ENCODE data around the gene CROCC. TPM values are rescaled to one million over a fixed set of nuclear protein-coding genes. Genes with fewer than 3 reads are reported as not detected.

CROCC gene
- polyA plus RNA-seq, 1 donor from 2014 or later = 3.9 TPM

GRCh38 chr1:17004466-17005364 is 83.0 kb downstream of the CROCC start:
- no peak overlapping the region for H3K27ac Mint-ChIP-seq
- peaks cover 0 to 5% (median 0%) of the 10 kb centered on the region in 3 donors for H3K4me1 Mint-ChIP-seq
- no peaks in the 10 kb centered on the region for H3K27me3 Mint-ChIP-seq
- H3K36me3 Mint-ChIP-seq = peaks cover 6% of the 10 kb centered on the region
- no peaks in the 10 kb centered on the region for H3K9me3 Mint-ChIP-seq
- peak overlapping the region in 1 of 4 donors; percentile 74 for H3K4me3 Mint-ChIP-seq

- no peaks in the 10 kb centered on the region for H3K27me3 Mint-ChIP-seq
- no peak overlapping the region for H3K27ac Mint-ChIP-seq
- H3K36me3 Mint-ChIP-seq = peaks cover 5% of the 10 kb centered on the region
- H3K4me3 Mint-ChIP-seq = no peak overlapping the region
- H3K4me1 Mint-ChIP-seq = peaks cover 0 to 9% (median 4%) of the 10 kb centered on the region in 3 donors
- no peaks in the 10 kb centered on the region for H3K9me3 Mint-ChIP-seq
These were observed 83.6 kb downstream of the CROCC start for GRCh38 chr1:17005365-17005740.

GRCh38 chr1:17007121-17007520 is 85.4 kb downstream of the CROCC start:
- no peaks in the 10 kb centered on the region for H3K27me3 Mint-ChIP-seq
- H3K36me3 Mint-ChIP-seq = peaks cover 4% of the 10 kb centered on the region
- no peaks in the 10 kb centered on the region for H3K9me3 Mint-ChIP-seq
- no peak overlapping the region for H3K4me3 Mint-ChIP-seq
- no peak overlapping the region for H3K27ac Mint-ChIP-seq
- H3K4me1 Mint-ChIP-seq = peaks cover 4 to 17% (median 13%) of the 10 kb centered on the region in 3 donors

- Mint-ChIP-seq H3K27ac (peak overlapping the region in 1 of 3 donors; percentile 57), H3K27me3 (no peaks in the 10 kb centered on the region), H3K9me3 (no peaks in the 10 kb centered on the region), H3K4me1 (peaks cover 4 to 17% (median 13%) of the 10 kb centered on the region in 3 donors), H3K4me3 (no peak overlapping the region), H3K36me3 (peaks cover 4% of the 10 kb centered on the region)
These were observed 86.6 kb downstream of the CROCC start for GRCh38 chr1:17008208-17008855.

GRCh38 chr1:17009706-17010105 is 88.0 kb downstream of the CROCC start:
- Mint-ChIP-seq H3K27ac (peak overlapping the region in 1 of 3 donors; percentile 48), H3K9me3 (no peaks in the 10 kb centered on the region), H3K4me3 (peak overlapping the region in 3 of 4 donors; percentile 41 to 90 (median 61)), H3K36me3 (peaks cover 1% of the 10 kb centered on the region), H3K27me3 (no peaks in the 10 kb centered on the region), H3K4me1 (peaks cover 8 to 21% (median 17%) of the 10 kb centered on the region in 3 donors)

GRCh38 chr1:17011092-17011438 is 89.3 kb downstream of the CROCC start:
- peak overlapping the region; percentile 81 to 92 (median 89) for H3K4me3 Mint-ChIP-seq
- no peaks in the 10 kb centered on the region for H3K27me3 Mint-ChIP-seq
- peaks cover 1% of the 10 kb centered on the region for H3K36me3 Mint-ChIP-seq
- no peaks in the 10 kb centered on the region for H3K9me3 Mint-ChIP-seq
- H3K4me1 Mint-ChIP-seq = peaks cover 8 to 21% (median 17%) of the 10 kb centered on the region in 3 donors
- peak overlapping the region in 1 of 3 donors; percentile 9 for H3K27ac Mint-ChIP-seq

- Mint-ChIP-seq H3K27me3 (no peaks in the 10 kb centered on the region), H3K36me3 (peaks cover 1% of the 10 kb centered on the region), H3K27ac (peak within 1 kb of the TSS in 2 of 3 donors; percentile 59 to 83), H3K4me1 (peaks cover 8 to 21% (median 17%) of the 10 kb centered on the region in 3 donors), H3K4me3 (peak within 1 kb of the TSS; percentile 81 to 97 (median 92)), H3K9me3 (no peaks in the 10 kb centered on the region)
These were observed 89.9 kb downstream of the CROCC start, which contains the start of gene ATP13A2 for GRCh38 chr1:17011439-17012307. Gene ATP13A2, minus strand, starts transcription at chr1:17011928. Its CDS starts 190 bp downstream, at chr1:17011738.

- H3K4me3 Mint-ChIP-seq = peak overlapping the region in 2 of 4 donors; percentile 10 to 63
- peaks cover 1% of the 10 kb centered on the region for H3K36me3 Mint-ChIP-seq
- H3K27ac Mint-ChIP-seq = no peak overlapping the region
- H3K4me1 Mint-ChIP-seq = peaks cover 8 to 22% (median 17%) of the 10 kb centered on the region in 3 donors
- no peaks in the 10 kb centered on the region for H3K9me3 Mint-ChIP-seq
- no peaks in the 10 kb centered on the region for H3K27me3 Mint-ChIP-seq
These were observed 91.2 kb downstream of the CROCC start for GRCh38 chr1:17012775-17013490.

- no peak overlapping the region for H3K27ac Mint-ChIP-seq
- no peaks in the 10 kb centered on the region for H3K27me3 Mint-ChIP-seq
- peak overlapping the region in 1 of 4 donors; percentile 55 for H3K4me3 Mint-ChIP-seq
- H3K9me3 Mint-ChIP-seq = no peaks in the 10 kb centered on the region
- peaks cover 1% of the 10 kb centered on the region for H3K36me3 Mint-ChIP-seq
- peaks cover 10 to 23% (median 20%) of the 10 kb centered on the region in 3 donors for H3K4me1 Mint-ChIP-seq
These were observed 92.0 kb downstream of the CROCC start for GRCh38 chr1:17013491-17014320.

GRCh38 chr1:17014671-17015567 is 93.2 kb downstream of the CROCC start:
- H3K4me3 Mint-ChIP-seq = peak overlapping the region in 1 of 4 donors; percentile 37
- no peaks in the 10 kb centered on the region for H3K9me3 Mint-ChIP-seq
- H3K36me3 Mint-ChIP-seq = peaks cover 7% of the 10 kb centered on the region
- H3K27me3 Mint-ChIP-seq = no peaks in the 10 kb centered on the region
- H3K4me1 Mint-ChIP-seq = peaks cover 22 to 30% (median 30%) of the 10 kb centered on the region in 3 donors
- H3K27ac Mint-ChIP-seq = no peak overlapping the region

- H3K36me3 Mint-ChIP-seq = peaks cover 7% of the 10 kb centered on the region
- no peak overlapping the region for H3K27ac Mint-ChIP-seq
- H3K4me3 Mint-ChIP-seq = no peak overlapping the region
- H3K4me1 Mint-ChIP-seq = peaks cover 20 to 23% (median 22%) of the 10 kb centered on the region in 3 donors
- no peaks in the 10 kb centered on the region for H3K9me3 Mint-ChIP-seq
- no peaks in the 10 kb centered on the region for H3K27me3 Mint-ChIP-seq
These were observed 94.6 kb downstream of the CROCC start for GRCh38 chr1:17016317-17016661.

GRCh38 chr1:17017435-17017834 is 95.7 kb downstream of the CROCC start:
- H3K36me3 Mint-ChIP-seq = peaks cover 7% of the 10 kb centered on the region
- no peak overlapping the region for H3K27ac Mint-ChIP-seq
- H3K9me3 Mint-ChIP-seq = no peaks in the 10 kb centered on the region
- no peak overlapping the region for H3K4me3 Mint-ChIP-seq
- H3K4me1 Mint-ChIP-seq = peaks cover 17 to 19% (median 18%) of the 10 kb centered on the region in 3 donors
- H3K27me3 Mint-ChIP-seq = no peaks in the 10 kb centered on the region

All from IgD-negative memory B cell (primary cell).